PFSK-1 (cell line): ENCODE results near the gene EID1.

Experiments
- POLR2AphosphoS5 ChIP-seq: IDR thresholded peaks from 2 replicates; pipeline ENCODE4 v1.6.1; 2012; ENCODE audit warnings: low read depth, mild to moderate bottlenecking, control low read depth, low read length, moderate library complexity
- SIN3A ChIP-seq: IDR thresholded peaks from 2 replicates; pipeline ENCODE4 v1.6.1; 2012; ENCODE audit warnings: mild to moderate bottlenecking, low read length, moderate library complexity, borderline replicate concordance; ENCODE audit not compliant: insufficient read depth

- TF ChIP-seq POLR2AphosphoS5 (no peak), SIN3A (no peak)
Measured at GRCh38 chr15:48913141-48913540, 35.2 kb downstream of the EID1 start.
